OCI-LY1 (cell line): Measurements from ENCODE around the gene CACNA2D1.

Experiments
- H2AFZ ChIP-seq: fragments of 200-600 bp; sonication (generic), shearing (Covaris generic); 2 replicates; pipeline ENCODE4 v1.6.0; 2014; ENCODE audit warnings: antibody characterized with exemption, mild to moderate bottlenecking, low read length
- H3F3A ChIP-seq: fragments of 200-600 bp; sonication (generic), shearing (Covaris generic); 2 replicates; pipeline ENCODE4 v1.6.0; 2014; ENCODE audit warnings: mild to moderate bottlenecking, antibody characterized with exemption, low read length, moderate library complexity; ENCODE audit not compliant: insufficient read depth
- H3K27ac ChIP-seq: fragments of 200-600 bp; sonication (generic); 2 replicates; pipeline ENCODE4 v1.5.1; 2014; ENCODE audit warnings: low read length, mixed run types, mild to moderate bottlenecking, low read depth; ENCODE audit not compliant: poor library complexity, severe bottlenecking
- H3K27me3 ChIP-seq: fragments of 200-600 bp; sonication (generic); 2 replicates; pipeline ENCODE4 v1.6.0; 2014; ENCODE audit warnings: antibody characterized with exemption, mild to moderate bottlenecking, low read length, moderate library complexity; ENCODE audit not compliant: insufficient read depth
- H3K36me3 ChIP-seq: fragments of 200-600 bp; sonication (generic); 2 replicates; pipeline ENCODE4 v1.6.1; 2014; ENCODE audit warnings: mild to moderate bottlenecking, antibody characterized with exemption, low read length, moderate library complexity, mixed read lengths; ENCODE audit not compliant: insufficient read depth
- H3K4me1 ChIP-seq: fragments of 200-600 bp; sonication (generic); 2 replicates; pipeline ENCODE4 v1.5.1; 2014; ENCODE audit warnings: mild to moderate bottlenecking, low read length, moderate library complexity; ENCODE audit not compliant: insufficient read depth, severe bottlenecking
- H3K4me2 ChIP-seq: fragments of 200-600 bp; sonication (generic), shearing (Covaris generic); 2 replicates; pipeline ENCODE4 v1.6.1; 2014; ENCODE audit warnings: low read length
- H3K4me3 ChIP-seq: fragments of 200-600 bp; sonication (generic); 2 replicates; pipeline ENCODE4 v1.5.1; 2014; ENCODE audit warnings: low read length, low read depth, mild to moderate bottlenecking, mixed read lengths; ENCODE audit not compliant: poor library complexity, severe bottlenecking
- H3K79me2 ChIP-seq: fragments of 200-600 bp; shearing (Covaris generic); 2 replicates; pipeline ENCODE4 v1.6.1; 2016; ENCODE audit warnings: mixed run types, low read length, mixed read lengths; ENCODE audit not compliant: insufficient read depth
- H3K9ac ChIP-seq: fragments of 200-600 bp; sonication (generic), shearing (Covaris generic); 2 replicates; pipeline ENCODE4 v1.6.1; 2014; ENCODE audit warnings: mild to moderate bottlenecking, low read length, mixed read lengths
- H3K9me2 ChIP-seq: fragments of 200-600 bp; sonication (generic), shearing (Covaris generic); 2 replicates; pipeline ENCODE4 v1.6.1; 2014; ENCODE audit warnings: low read depth, mild to moderate bottlenecking, low read length, mixed read lengths
- H3K9me3 ChIP-seq: fragments of 200-600 bp; shearing (Covaris generic); 2 replicates; pipeline ENCODE4 v1.6.1; 2014; ENCODE audit warnings: low read length, mixed read lengths
- H4K20me1 ChIP-seq: fragments of 200-600 bp; sonication (generic), shearing (Covaris generic); 2 replicates; pipeline ENCODE4 v1.6.0; 2016; ENCODE audit warnings: mild to moderate bottlenecking, low read length; ENCODE audit not compliant: insufficient read depth
- EZH2 ChIP-seq: fragments of 200-600 bp; sonication (generic), shearing (Covaris generic); IDR thresholded peaks from 2 replicates; pipeline ENCODE4 v1.8.0; 2017; ENCODE audit warnings: borderline replicate concordance, mixed run types, mild to moderate bottlenecking, antibody characterized with exemption, low read length, moderate library complexity, mixed read lengths
- TF ChIP-seq, protein P1 (sequence below): fragments of 200-600 bp; sonication (generic), shearing (Covaris generic); IDR thresholded peaks from 2 replicates; pipeline ENCODE4 v1.5.1; 2017; ENCODE audit warnings: mild to moderate bottlenecking, antibody characterized with exemption, low read length, moderate library complexity, mixed read lengths

CACNA2D1 gene

GRCh38 chr7:82044497-82045080 is 399.0 kb downstream of the CACNA2D1 start:
- no peak for TF ChIP-seq EZH2
- TF ChIP-seq, protein P1, sequence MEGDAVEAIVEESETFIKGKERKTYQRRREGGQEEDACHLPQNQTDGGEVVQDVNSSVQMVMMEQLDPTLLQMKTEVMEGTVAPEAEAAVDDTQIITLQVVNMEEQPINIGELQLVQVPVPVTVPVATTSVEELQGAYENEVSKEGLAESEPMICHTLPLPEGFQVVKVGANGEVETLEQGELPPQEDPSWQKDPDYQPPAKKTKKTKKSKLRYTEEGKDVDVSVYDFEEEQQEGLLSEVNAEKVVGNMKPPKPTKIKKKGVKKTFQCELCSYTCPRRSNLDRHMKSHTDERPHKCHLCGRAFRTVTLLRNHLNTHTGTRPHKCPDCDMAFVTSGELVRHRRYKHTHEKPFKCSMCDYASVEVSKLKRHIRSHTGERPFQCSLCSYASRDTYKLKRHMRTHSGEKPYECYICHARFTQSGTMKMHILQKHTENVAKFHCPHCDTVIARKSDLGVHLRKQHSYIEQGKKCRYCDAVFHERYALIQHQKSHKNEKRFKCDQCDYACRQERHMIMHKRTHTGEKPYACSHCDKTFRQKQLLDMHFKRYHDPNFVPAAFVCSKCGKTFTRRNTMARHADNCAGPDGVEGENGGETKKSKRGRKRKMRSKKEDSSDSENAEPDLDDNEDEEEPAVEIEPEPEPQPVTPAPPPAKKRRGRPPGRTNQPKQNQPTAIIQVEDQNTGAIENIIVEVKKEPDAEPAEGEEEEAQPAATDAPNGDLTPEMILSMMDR: peak; percentile 64
- no peaks in the 10 kb centered on the region for H3K79me2 ChIP-seq
- no peaks in the 10 kb centered on the region for H3K27me3 ChIP-seq
- no peaks in the 10 kb centered on the region for H3K9me3 ChIP-seq
- no peaks in the 10 kb centered on the region for H3K36me3 ChIP-seq
- no peaks in the 10 kb centered on the region for H3F3A ChIP-seq
- no peak overlapping the region for H3K9ac ChIP-seq
- no peak overlapping the region for H3K4me3 ChIP-seq
- no peaks in the 10 kb centered on the region for H3K4me1 ChIP-seq
- no peak overlapping the region for H3K27ac ChIP-seq
- no peaks in the 10 kb centered on the region for H4K20me1 ChIP-seq
- H3K9me2 ChIP-seq: no peaks in the 10 kb centered on the region
- no peak overlapping the region for H2AFZ ChIP-seq
- H3K4me2 ChIP-seq: no peak overlapping the region

GRCh38 chr7:82039621-82040020 is 404.0 kb downstream of the CACNA2D1 start:
- Histone ChIP-seq H3K9me3 (no peaks in the 10 kb centered on the region), H3K9ac (no peak overlapping the region), H3K27me3 (no peaks in the 10 kb centered on the region), H3K36me3 (no peaks in the 10 kb centered on the region), H3K79me2 (no peaks in the 10 kb centered on the region), H3F3A (no peaks in the 10 kb centered on the region), H4K20me1 (no peaks in the 10 kb centered on the region), H3K4me2 (no peak overlapping the region), H3K9me2 (no peaks in the 10 kb centered on the region), H3K27ac (no peak overlapping the region), H2AFZ (no peak overlapping the region), H3K4me3 (no peak overlapping the region), H3K4me1 (no peaks in the 10 kb centered on the region)
- TF ChIP-seq EZH2: no peak
- TF ChIP-seq, protein P1: no peak

DNA sequence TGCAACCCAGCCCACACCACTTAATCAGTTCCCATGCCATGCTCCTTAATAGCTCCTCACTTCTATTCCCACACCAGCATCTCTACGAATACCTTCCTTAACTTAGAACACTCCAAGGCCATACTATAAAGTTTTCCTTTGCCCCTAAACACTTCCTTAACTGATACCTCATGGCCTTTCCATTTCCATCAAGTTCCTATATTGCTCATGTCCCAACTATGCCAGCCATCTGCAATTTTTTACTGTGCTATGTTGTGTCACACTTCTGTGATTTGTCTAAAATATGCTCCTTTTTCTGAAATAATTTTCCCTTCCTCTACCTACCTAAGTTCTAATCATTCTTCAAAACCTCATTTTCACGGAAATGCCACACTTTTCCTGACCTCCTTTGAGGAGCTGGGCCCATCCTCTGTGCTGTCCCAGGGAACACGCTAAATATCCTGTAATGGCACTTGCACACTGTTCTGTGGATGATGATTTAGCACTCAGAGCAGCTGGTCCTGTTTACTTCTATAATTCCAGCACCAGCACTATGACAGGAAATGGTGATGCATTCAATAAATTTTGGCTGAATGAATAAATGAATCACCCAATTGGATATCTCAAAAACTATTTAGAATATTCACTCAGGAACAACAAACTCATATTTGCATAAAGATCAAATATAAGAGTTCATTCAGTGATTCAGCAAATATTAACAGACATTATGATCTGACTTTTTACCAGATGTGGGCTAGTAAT is 407.3 kb downstream of the CACNA2D1 start:
- H3K9me3 ChIP-seq: no peaks in the 10 kb centered on the region
- no peak overlapping the region for H3K27ac ChIP-seq
- H3K36me3 ChIP-seq: no peaks in the 10 kb centered on the region
- no peaks in the 10 kb centered on the region for H4K20me1 ChIP-seq
- H3F3A ChIP-seq: no peaks in the 10 kb centered on the region
- no peaks in the 10 kb centered on the region for H3K27me3 ChIP-seq
- no peaks in the 10 kb centered on the region for H3K79me2 ChIP-seq
- H3K4me3 ChIP-seq: no peak overlapping the region
- no peak overlapping the region for H3K4me2 ChIP-seq
- no peaks in the 10 kb centered on the region for H3K9me2 ChIP-seq
- TF ChIP-seq EZH2: no peak
- TF ChIP-seq, protein P1: no peak
- no peaks in the 10 kb centered on the region for H3K4me1 ChIP-seq
- H3K9ac ChIP-seq: no peak overlapping the region
- no peak overlapping the region for H2AFZ ChIP-seq
